HepG2 (cell line): ENCODE results near the gene TRIM54. TPM values are rescaled to one million over a fixed set of nuclear protein-coding genes. Genes with fewer than 3 reads are reported as not detected.

Experiments used
- ATF1 ChIP-seq: IDR thresholded peaks from 2 replicates; pipeline ENCODE4 v1.6.1; 2016; ENCODE audit warnings: mild to moderate bottlenecking, control low read depth
- BCL3 ChIP-seq: sonication (generic); formaldehyde crosslinking; IDR thresholded peaks from 2 replicates; pipeline ENCODE4 v1.5.1; 2020; ENCODE audit warnings: mild to moderate bottlenecking, missing genetic modification reagents, moderate library complexity
- DR1 ChIP-seq: sonication (generic); formaldehyde crosslinking; IDR thresholded peaks from 2 replicates; pipeline ENCODE4 v1.8.0; 2021; ENCODE audit warnings: mild to moderate bottlenecking, missing genetic modification reagents, inconsistent platforms
- GZF1 ChIP-seq: sonication (generic); formaldehyde crosslinking; IDR thresholded peaks from 2 replicates; pipeline ENCODE4 v1.5.1; 2020; ENCODE audit warnings: mild to moderate bottlenecking, missing genetic modification reagents
- MAFF ChIP-seq: IDR thresholded peaks from 2 replicates; pipeline ENCODE4 v1.6.1; 2011; ENCODE audit warnings: low read depth, low read length, improper control_type of control experiment
- MTF1 ChIP-seq: sonication (generic); formaldehyde crosslinking; IDR thresholded peaks from 2 replicates; pipeline ENCODE4 v1.5.0; 2020; ENCODE audit warnings: missing genetic modification reagents
- NR2F1 ChIP-seq, 2 experiments: fragments of 450-650 bp in 1 of 2; formaldehyde crosslinking in 1 of 2; IDR thresholded peaks; 2 replicates each; pipeline versions ENCODE4 v1.5.0 to v1.6.1; 2016 to 2020; ENCODE audit warnings: mild to moderate bottlenecking in 1 of 2, missing compliant biosample characterization in 1 of 2, missing genetic modification reagents in 1 of 2, moderate library complexity in 1 of 2
- PPARG ChIP-seq: conservative IDR thresholded peaks from 2 replicates; pipeline ENCODE4 v1.6.1; 2016; ENCODE audit warnings: missing biosample characterization, missing genetic modification reagents
- STAT6 ChIP-seq: sonication (generic); formaldehyde crosslinking; IDR thresholded peaks from 2 replicates; pipeline ENCODE4 v1.4.0; 2020; ENCODE audit warnings: missing genetic modification reagents, mild to moderate bottlenecking, borderline replicate concordance
- TFDP2 ChIP-seq: sonication (generic); formaldehyde crosslinking; IDR thresholded peaks from 2 replicates; pipeline ENCODE4 v1.4.0; 2020; ENCODE audit warnings: missing genetic modification reagents
- ZNF224 ChIP-seq: sonication (generic); formaldehyde crosslinking; IDR thresholded peaks from 2 replicates; pipeline ENCODE4 v1.5.0; 2020; ENCODE audit warnings: mild to moderate bottlenecking, missing genetic modification reagents
- ZNF34 ChIP-seq: sonication (generic); formaldehyde crosslinking; IDR thresholded peaks from 2 replicates; pipeline ENCODE4 v1.4.0; 2020; ENCODE audit warnings: mild to moderate bottlenecking, missing genetic modification reagents, borderline replicate concordance
- ZNF350 ChIP-seq: sonication (generic); formaldehyde crosslinking; IDR thresholded peaks from 2 replicates; pipeline ENCODE4 v1.4.0; 2020; ENCODE audit warnings: mild to moderate bottlenecking, low read depth, missing genetic modification reagents, borderline replicate concordance
- ZNF414 ChIP-seq: sonication (generic); formaldehyde crosslinking; IDR thresholded peaks from 2 replicates; pipeline ENCODE4 v1.5.0; 2020; ENCODE audit warnings: missing genetic modification reagents
- ZNF572 ChIP-seq: sonication (generic); formaldehyde crosslinking; IDR thresholded peaks from 2 replicates; pipeline ENCODE4 v1.5.1; 2020; ENCODE audit warnings: mild to moderate bottlenecking, missing genetic modification reagents
- ZNF773 ChIP-seq: sonication (generic); formaldehyde crosslinking; IDR thresholded peaks from 2 replicates; pipeline ENCODE4 v1.4.0; 2020; ENCODE audit warnings: missing genetic modification reagents, borderline replicate concordance
- ZNF780A ChIP-seq: sonication (generic); formaldehyde crosslinking; IDR thresholded peaks from 2 replicates; pipeline ENCODE4 v1.8.0; 2022; ENCODE audit warnings: mild to moderate bottlenecking, missing genetic modification reagents, moderate library complexity
- ZNF841 ChIP-seq: sonication (generic); formaldehyde crosslinking; IDR thresholded peaks from 2 replicates; pipeline ENCODE4 v1.8.1; 2023; ENCODE audit warnings: missing genetic modification reagents, borderline replicate concordance
- ZNF850 ChIP-seq: sonication (generic); formaldehyde crosslinking; conservative IDR thresholded peaks from 2 replicates; pipeline ENCODE4 v1.9.0; 2021; ENCODE audit warnings: mild to moderate bottlenecking, missing genetic modification reagents
- ZNF883 ChIP-seq: sonication (generic); formaldehyde crosslinking; IDR thresholded peaks from 2 replicates; pipeline ENCODE4 v1.5.1; 2020; ENCODE audit warnings: mild to moderate bottlenecking, missing genetic modification reagents; ENCODE audit errors: not compliant biosample characterization
- ZNF891 ChIP-seq: sonication (generic); formaldehyde crosslinking; IDR thresholded peaks from 2 replicates; pipeline ENCODE4 v1.5.0; 2020; ENCODE audit warnings: mild to moderate bottlenecking, missing genetic modification reagents
- ZSCAN5A ChIP-seq: sonication (generic); formaldehyde crosslinking; IDR thresholded peaks from 2 replicates; pipeline ENCODE4 v1.8.0; 2022; ENCODE audit warnings: mild to moderate bottlenecking, missing genetic modification reagents, borderline replicate concordance
- polyA plus RNA-seq, 8 experiments: library from polyadenylated mRNA; depleted of rRNA in 3 of 8; stranded (reverse) in 7 of 8; unstranded in 1 of 8; fragments of >200 nt; fragmentation: Illumina TruSeq in 4 of 8; extraction: Trizol in 4 of 8; gene quantifications; 2 replicates each; pipeline versions ENCODE4 v1.2.1 to v1.2.3, GENCODE V29; 2011 to 2016; ENCODE audit warnings: low read depth in 4 of 8, missing spikeins in 1 of 8, mixed read lengths in 1 of 8; ENCODE audit not compliant: insufficient read depth in 1 of 8
- total RNA-seq, 5 experiments: library from RNA; depleted of rRNA; stranded (reverse); fragments of >200 nt; fragmentation: Illumina TruSeq; extraction: Trizol; gene quantifications; 2 replicates each; pipeline ENCODE4 v1.2.3, GENCODE V29; 2016; ENCODE audit warnings: low read depth in 1 of 5

The TRIM54 gene
- total and polyA plus RNA-seq, 2 of the 13 experiments (the other 11 are each of a cell fraction or from before 2014, with no cell fraction given), result 0.07 to 0.13 TPM

- TF ChIP-seq ZNF350 (CRISPR knock-in tag), result peak; percentile 80
- TF ChIP-seq BCL3, result peak; percentile 76; the same call in 1 of the 2 replicates
- TF ChIP-seq ATF1 (CRISPR knock-in tag), result no peak
- TF ChIP-seq ZSCAN5A (CRISPR knock-in tag), result no peak
- TF ChIP-seq GZF1, result peak; percentile 68; the same call in 1 of the 2 replicates
- TF ChIP-seq PPARG, result no peak
- no peak for TF ChIP-seq ZNF414 (CRISPR knock-in tag)
- no peak for TF ChIP-seq MTF1 (CRISPR knock-in tag)
- TF ChIP-seq ZNF224, result no peak
- 0 out of 2 replicates have a peak, but pooled peaks have one; percentile 22 for TF ChIP-seq ZNF891 (CRISPR knock-in tag)
- no peak for TF ChIP-seq ZNF780A (CRISPR knock-in tag)
- peak; percentile 90; the same call in 1 of the 2 replicates for TF ChIP-seq ZNF850 (CRISPR knock-in tag)
- peak; percentile 59 for TF ChIP-seq ZNF883 (CRISPR knock-in tag)
- TF ChIP-seq NR2F1 (CRISPR knock-in tag; IDR thresholded peaks at IDR 0.05), result peak in 1 of 2 experiments; percentile 44; a peak in 2 of 4 replicates
- no peak for TF ChIP-seq ZNF841 (CRISPR knock-in tag)
- no peak for TF ChIP-seq ZNF773 (CRISPR knock-in tag)
- TF ChIP-seq ZNF572 (CRISPR knock-in tag), result peak; percentile 31; the same call in 1 of the 2 replicates
- TF ChIP-seq TFDP2, result peak; percentile 70; the same call in 1 of the 2 replicates
- TF ChIP-seq MAFF, result no peak
- TF ChIP-seq DR1, result 0 out of 2 replicates have a peak, but pooled peaks have one; percentile 33
- no peak for TF ChIP-seq ZNF34 (CRISPR knock-in tag)
- no peak; the same call in 1 of the 2 replicates for TF ChIP-seq STAT6
These were observed 32.2 kb upstream of the TRIM54 start (continued) for GRCh38 chr2:27249891-27250651.
